Measurements from ENCODE around the gene TRMT13. TPM values are rescaled to one million over a fixed set of nuclear protein-coding genes. Genes with fewer than 3 reads are reported as not detected.

TRMT13 gene
- total and polyA plus RNA-seq, 9 of the 15 experiments (the other 6 are each of a cell fraction or from before 2014, with no cell fraction given) = 18.7 to 33.0 (median 28.9) TPM

DNA sequence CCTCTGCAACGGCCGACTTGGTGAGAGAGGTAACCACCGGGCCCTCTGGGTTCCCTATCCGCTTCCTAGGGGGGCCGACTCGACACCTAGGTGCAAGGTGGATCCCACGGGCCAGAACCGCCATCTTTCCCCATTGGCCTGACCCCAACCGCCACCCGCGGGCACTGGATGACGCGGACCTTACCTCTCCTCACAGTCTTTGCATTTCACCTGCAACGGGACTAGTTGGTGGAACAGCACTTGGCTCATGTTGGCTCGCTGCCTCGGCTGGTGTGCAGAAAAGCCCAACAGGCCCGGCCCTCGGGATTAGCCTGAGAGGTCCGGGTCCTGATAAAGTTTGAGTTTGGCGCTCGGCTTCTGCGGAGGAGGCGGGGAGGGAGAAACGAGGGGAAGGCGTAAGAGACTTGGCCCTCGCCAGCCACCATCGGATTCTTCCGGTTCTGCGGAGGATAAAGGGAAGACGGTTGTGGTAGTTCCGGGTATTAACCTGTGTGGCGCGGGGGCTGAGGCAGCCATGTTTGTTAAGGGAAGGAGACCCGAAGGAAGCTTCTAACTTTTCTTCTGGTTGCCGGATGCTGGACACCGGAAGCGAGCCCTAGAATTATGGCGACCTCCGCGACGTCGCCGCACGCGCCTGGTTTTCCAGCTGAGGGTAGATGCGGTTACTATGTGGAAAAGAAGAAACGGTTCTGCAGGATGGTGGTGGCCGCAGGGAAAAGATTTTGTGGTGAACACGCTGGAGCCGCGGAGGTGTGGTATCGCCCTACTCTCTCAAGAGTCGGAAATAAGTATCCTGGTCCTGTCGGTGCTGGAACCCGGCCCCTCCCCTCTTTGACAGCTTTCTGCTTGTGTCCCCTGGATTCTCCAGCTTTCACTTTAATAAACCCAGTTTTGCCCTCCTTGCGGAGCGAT lies at the start of gene TRMT13, which contains the start of gene SASS6 (continued):
- TF ChIP-seq TGIF2 (CRISPR knock-in tag; IDR thresholded peaks at IDR 0.05) (no peak; the same call in 1 of the 2 replicates), TAF1 (IDR thresholded peaks at IDR 0.05; ENCODE audit: control insufficient read depth, extremely low read depth, insufficient read depth, low read length, severe bottlenecking) (peak; percentile 80), HNRNPH1 (optimal IDR thresholded peaks at IDR 0.05; ENCODE audit: low read depth, low read length) (no peak), DACH1 (IDR thresholded peaks at IDR 0.05; ENCODE audit: partially characterized antibody) (peak; percentile 21), ZNF644 (tag; IDR thresholded peaks at IDR 0.05; ENCODE audit: low read depth) (no peak), ZFPM2 (CRISPR knock-in tag; IDR thresholded peaks at IDR 0.05) (no peak), RBM22 (IDR thresholded peaks at IDR 0.05; ENCODE audit: low read depth, low read length, poor library complexity, severe bottlenecking) (no peak), RBFOX2 (IDR thresholded peaks at IDR 0.05; ENCODE audit: low read depth, low read length) (peak; percentile 90), PHF20 (IDR thresholded peaks at IDR 0.05; ENCODE audit: partially characterized antibody) (peak; percentile 83)
- TF ChIP-seq, protein P1, sequence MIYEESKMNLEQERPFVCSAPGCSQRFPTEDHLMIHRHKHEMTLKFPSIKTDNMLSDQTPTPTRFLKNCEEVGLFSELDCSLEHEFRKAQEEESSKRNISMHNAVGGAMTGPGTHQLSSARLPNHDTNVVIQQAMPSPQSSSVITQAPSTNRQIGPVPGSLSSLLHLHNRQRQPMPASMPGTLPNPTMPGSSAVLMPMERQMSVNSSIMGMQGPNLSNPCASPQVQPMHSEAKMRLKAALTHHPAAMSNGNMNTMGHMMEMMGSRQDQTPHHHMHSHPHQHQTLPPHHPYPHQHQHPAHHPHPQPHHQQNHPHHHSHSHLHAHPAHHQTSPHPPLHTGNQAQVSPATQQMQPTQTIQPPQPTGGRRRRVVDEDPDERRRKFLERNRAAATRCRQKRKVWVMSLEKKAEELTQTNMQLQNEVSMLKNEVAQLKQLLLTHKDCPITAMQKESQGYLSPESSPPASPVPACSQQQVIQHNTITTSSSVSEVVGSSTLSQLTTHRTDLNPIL (CRISPR knock-in tag; IDR thresholded peaks at IDR 0.05) = no peak
- TF ChIP-seq, protein P2, sequence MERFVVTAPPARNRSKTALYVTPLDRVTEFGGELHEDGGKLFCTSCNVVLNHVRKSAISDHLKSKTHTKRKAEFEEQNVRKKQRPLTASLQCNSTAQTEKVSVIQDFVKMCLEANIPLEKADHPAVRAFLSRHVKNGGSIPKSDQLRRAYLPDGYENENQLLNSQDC (CRISPR knock-in tag; IDR thresholded peaks at IDR 0.05) = no peak
- TF ChIP-seq, protein P3, sequence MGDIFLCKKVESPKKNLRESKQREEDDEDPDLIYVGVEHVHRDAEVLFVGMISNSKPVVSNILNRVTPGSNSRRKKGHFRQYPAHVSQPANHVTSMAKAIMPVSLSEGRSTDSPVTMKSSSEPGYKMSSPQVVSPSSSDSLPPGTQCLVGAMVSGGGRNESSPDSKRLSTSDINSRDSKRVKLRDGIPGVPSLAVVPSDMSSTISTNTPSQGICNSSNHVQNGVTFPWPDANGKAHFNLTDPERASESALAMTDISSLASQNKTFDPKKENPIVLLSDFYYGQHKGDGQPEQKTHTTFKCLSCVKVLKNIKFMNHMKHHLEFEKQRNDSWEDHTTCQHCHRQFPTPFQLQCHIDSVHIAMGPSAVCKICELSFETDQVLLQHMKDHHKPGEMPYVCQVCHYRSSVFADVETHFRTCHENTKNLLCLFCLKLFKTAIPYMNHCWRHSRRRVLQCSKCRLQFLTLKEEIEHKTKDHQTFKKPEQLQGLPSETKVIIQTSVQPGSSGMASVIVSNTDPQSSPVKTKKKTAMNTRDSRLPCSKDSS (IDR thresholded peaks at IDR 0.05; ENCODE audit: low read depth, partially characterized antibody) = no peak
- TF ChIP-seq, protein P4, sequence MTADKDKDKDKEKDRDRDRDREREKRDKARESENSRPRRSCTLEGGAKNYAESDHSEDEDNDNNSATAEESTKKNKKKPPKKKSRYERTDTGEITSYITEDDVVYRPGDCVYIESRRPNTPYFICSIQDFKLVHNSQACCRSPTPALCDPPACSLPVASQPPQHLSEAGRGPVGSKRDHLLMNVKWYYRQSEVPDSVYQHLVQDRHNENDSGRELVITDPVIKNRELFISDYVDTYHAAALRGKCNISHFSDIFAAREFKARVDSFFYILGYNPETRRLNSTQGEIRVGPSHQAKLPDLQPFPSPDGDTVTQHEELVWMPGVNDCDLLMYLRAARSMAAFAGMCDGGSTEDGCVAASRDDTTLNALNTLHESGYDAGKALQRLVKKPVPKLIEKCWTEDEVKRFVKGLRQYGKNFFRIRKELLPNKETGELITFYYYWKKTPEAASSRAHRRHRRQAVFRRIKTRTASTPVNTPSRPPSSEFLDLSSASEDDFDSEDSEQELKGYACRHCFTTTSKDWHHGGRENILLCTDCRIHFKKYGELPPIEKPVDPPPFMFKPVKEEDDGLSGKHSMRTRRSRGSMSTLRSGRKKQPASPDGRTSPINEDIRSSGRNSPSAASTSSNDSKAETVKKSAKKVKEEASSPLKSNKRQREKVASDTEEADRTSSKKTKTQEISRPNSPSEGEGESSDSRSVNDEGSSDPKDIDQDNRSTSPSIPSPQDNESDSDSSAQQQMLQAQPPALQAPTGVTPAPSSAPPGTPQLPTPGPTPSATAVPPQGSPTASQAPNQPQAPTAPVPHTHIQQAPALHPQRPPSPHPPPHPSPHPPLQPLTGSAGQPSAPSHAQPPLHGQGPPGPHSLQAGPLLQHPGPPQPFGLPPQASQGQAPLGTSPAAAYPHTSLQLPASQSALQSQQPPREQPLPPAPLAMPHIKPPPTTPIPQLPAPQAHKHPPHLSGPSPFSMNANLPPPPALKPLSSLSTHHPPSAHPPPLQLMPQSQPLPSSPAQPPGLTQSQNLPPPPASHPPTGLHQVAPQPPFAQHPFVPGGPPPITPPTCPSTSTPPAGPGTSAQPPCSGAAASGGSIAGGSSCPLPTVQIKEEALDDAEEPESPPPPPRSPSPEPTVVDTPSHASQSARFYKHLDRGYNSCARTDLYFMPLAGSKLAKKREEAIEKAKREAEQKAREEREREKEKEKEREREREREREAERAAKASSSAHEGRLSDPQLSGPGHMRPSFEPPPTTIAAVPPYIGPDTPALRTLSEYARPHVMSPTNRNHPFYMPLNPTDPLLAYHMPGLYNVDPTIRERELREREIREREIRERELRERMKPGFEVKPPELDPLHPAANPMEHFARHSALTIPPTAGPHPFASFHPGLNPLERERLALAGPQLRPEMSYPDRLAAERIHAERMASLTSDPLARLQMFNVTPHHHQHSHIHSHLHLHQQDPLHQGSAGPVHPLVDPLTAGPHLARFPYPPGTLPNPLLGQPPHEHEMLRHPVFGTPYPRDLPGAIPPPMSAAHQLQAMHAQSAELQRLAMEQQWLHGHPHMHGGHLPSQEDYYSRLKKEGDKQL (CRISPR knock-in tag; IDR thresholded peaks at IDR 0.05; ENCODE audit: borderline replicate concordance) = no peak
- TF ChIP-seq, protein P5, sequence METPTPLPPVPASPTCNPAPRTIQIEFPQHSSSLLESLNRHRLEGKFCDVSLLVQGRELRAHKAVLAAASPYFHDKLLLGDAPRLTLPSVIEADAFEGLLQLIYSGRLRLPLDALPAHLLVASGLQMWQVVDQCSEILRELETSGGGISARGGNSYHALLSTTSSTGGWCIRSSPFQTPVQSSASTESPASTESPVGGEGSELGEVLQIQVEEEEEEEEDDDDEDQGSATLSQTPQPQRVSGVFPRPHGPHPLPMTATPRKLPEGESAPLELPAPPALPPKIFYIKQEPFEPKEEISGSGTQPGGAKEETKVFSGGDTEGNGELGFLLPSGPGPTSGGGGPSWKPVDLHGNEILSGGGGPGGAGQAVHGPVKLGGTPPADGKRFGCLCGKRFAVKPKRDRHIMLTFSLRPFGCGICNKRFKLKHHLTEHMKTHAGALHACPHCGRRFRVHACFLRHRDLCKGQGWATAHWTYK (CRISPR knock-in tag; IDR thresholded peaks at IDR 0.05) = peak; percentile 54; the same call in 1 of the 2 replicates

All from K562 (cell line).